GM21825 (cell line): ENCODE data around the gene KIF9.
"Not testable (repeated sequence)": the region's sequence is repeated elsewhere in the genome, so short reads cannot be mapped to it uniquely, and the experiment has no call there.

ENCODE experiments used
- ATAC-seq: cut with Tn5 transposase; IDR thresholded peaks from one replicate; pipeline ENCODE4 v1.9.1; 2021; ENCODE audit warnings: mild to moderate bottlenecking, moderate library complexity; ENCODE audit not compliant: unreplicated experiment

KIF9 gene

GRCh38 chr3:47193871-47194859, 88.4 kb downstream of the KIF9 start:
- no peak for ATAC-seq

GRCh38 chr3:47186285-47186684, 96.3 kb downstream of the KIF9 start:
- ATAC-seq = no peak

GRCh38 chr3:47181685-47182084, 100.9 kb downstream of the KIF9 start:
- ATAC-seq = not testable (repeated sequence)

- ATAC-seq = not testable (repeated sequence)
Observed at GRCh38 chr3:47180011-47180410, 102.6 kb downstream of the KIF9 start.
